ENCODE results near the gene RSAD2.
"Not testable (repeated sequence)": the region's sequence is repeated elsewhere in the genome, so short reads cannot be mapped to it uniquely, and the experiment has no call there.

Gene RSAD2

GRCh38 chr2:6877402-6878304 is at the start of gene RSAD2:
Gene RSAD2 (plus strand): TSS chr2:6877777. CDS start chr2:6877801, 24 bp downstream.
- no peak for DNase-seq

DNA sequence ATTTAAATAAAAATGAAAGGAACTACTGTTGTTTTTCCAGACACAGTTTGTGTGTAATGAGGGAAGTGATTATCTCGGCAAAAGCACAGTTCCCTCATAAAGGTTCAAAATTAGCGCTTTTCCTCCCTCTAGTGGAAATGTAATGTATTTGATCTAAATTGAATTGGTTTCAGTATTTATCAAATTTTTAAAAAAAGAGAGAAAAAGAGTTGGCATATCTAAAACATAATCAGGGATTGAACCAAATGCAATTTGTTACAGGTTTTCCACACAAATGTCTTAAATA is 49.3 kb upstream of the RSAD2 start:
- DNase-seq: no peak

DNA sequence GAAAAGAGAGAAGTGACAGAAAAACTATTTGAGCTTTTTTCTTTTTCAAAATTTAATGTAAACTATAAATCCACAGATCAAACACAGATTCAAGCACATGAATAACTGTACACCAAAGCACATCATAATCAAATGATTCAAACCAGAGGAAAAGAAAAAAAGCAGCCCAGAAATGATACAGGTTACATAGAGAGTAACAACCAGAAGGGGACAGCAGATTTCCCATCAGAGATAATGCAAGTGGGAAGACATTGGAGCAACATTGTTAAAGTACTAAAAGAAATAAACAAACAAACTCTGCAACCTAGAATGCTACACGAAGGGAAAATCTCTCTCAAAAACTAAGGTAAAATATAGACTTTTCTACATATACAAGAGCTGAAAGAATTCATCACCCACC is 46.3 kb upstream of the RSAD2 start:
- no peak for DNase-seq

DNA sequence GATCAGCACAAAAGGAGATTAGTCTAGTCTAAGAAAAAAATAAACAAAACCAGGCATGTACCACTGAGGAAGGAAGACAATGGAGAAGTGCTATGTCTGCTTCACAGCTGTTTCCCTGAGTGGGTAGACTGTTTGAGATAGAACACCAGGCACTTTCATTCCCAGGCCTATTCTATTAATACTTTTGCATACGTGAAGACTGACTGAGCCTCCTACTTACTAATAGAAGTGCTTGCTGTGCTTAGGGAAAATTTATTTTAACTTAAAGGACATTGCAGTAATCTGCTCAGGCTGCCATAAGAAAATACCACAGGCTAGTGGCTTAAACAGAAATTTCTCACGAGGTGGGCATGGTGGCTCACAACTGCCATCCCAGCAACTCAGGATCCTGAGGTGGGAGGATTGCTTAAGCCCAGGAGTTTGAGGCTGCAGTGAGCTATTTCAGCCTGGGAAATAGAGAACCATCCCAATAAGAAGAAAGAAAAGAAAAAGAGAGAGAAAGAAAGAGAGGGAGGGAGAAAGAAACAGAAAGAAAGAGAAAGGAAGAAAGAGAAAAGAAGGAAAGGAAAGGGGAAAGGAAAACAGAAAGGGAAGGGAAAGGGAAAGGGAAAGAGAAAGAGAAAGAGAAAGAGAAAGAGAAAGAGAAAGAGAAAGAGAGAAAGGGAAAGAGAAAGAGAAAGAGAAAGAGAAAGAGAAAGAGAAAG is 44.8 kb upstream of the RSAD2 start:
- no peak for DNase-seq

GRCh38 chr2:6833300-6833604 is 44.3 kb upstream of the RSAD2 start:
- DNase-seq: no peak

DNA sequence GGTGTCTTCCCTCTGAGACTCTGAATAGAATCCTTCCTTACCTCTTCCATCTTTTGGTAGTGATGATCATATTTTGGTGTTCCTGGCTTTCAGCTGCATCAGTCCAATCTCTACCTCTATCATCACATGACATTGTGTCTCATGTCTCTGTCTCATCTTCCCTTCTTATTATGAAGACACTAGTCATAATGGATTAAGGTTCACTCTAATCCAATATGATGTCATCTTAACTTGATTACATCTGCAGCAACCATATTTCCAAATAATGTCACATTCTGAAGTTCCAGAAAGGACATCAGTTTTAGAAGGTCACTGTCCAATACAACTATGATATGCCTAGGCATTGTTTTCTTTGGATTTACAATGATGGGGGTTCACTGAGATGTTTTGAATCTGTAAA is 43.4 kb upstream of the RSAD2 start:
- DNase-seq: no peak

- DNase-seq: no peak
Measured at GRCh38 chr2:6835467-6835866, 42.1 kb upstream of the RSAD2 start.

- no peak for DNase-seq
Measured at GRCh38 chr2:6838673-6839319, 38.8 kb upstream of the RSAD2 start.

DNA sequence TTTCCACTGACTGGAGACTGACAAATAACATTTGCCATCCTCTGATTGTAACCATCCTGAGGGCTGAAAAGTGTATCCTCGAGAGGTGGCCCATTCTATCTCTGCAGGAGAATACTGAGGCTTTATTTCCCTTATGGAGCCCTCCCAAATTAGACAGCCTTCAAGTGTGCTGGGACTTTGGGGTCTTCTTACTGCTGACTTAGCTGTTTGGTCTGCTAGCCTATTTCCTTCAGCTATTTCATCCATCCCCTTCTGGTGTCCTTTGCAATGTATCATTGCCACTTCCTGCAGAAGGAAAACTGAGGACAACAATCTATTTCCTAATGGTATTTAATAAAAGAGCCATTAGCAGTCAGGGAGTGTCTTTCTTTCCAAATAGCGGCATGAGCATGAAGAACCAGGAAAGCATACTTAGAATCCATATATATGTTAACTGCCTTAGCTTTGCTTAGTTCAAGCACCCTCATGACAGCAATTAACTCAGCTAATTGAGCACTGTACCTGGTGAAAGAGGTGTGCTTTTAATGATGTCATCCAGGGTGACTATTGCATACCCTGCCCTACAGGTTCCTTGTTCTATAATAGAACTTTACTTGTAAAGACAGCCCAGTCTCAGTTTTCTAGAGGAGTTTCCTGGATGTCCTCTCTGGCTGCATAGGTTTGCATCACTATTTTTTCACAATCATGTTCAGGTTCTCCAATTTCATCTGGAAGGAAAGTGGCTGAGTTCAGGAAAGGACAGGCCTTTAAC is 35.9 kb upstream of the RSAD2 start:
- DNase-seq: no peak

- no peak for DNase-seq
Measured at GRCh38 chr2:6845312-6845711, 32.3 kb upstream of the RSAD2 start.

- no peak for DNase-seq
Measured at GRCh38 chr2:6845903-6846302, 31.7 kb upstream of the RSAD2 start.

DNA sequence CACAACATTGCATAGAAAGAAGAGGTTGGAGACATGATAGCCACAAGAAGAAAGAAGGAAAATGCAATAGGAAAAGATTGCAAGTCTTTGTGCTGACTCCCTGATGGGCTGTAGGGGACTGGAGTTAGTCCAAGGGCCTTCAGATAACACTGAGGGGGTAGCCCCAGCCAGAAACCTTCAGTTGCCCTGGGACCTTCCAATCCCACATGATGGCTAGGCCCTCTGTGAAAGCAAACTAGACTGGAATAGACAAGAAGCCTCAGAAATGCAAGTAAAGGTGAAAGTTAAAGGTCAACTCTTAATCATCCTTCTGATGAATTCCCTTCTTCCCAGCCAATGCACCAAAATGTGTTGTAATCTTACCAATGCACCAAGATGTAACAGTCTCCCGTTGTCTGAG is 31.0 kb upstream of the RSAD2 start:
- DNase-seq: no peak

- no peak for DNase-seq
Measured at GRCh38 chr2:6846967-6847681, 30.5 kb upstream of the RSAD2 start.

DNA sequence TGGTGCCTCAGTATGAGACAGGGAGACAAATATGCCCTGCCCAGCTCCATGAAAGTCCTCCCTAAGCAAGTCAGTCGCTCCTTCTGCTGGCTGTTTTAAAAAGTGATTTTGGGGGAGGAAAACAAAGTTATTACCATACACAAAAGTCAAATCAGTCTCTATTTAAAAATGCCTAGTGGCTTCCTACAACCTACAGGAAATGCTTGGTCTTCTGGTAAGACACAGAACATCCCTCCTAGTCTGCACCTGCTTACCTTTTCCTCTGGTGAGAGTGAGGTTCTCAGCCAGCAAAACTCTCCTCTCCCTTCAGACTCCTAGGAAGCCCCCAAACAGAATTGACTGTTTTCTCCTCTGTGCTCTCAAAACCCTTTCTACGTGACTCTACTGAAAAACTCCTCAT is 25.4 kb upstream of the RSAD2 start:
- DNase-seq: no peak

GRCh38 chr2:6854416-6854815 is 23.2 kb upstream of the RSAD2 start:
- no peak for DNase-seq

DNA sequence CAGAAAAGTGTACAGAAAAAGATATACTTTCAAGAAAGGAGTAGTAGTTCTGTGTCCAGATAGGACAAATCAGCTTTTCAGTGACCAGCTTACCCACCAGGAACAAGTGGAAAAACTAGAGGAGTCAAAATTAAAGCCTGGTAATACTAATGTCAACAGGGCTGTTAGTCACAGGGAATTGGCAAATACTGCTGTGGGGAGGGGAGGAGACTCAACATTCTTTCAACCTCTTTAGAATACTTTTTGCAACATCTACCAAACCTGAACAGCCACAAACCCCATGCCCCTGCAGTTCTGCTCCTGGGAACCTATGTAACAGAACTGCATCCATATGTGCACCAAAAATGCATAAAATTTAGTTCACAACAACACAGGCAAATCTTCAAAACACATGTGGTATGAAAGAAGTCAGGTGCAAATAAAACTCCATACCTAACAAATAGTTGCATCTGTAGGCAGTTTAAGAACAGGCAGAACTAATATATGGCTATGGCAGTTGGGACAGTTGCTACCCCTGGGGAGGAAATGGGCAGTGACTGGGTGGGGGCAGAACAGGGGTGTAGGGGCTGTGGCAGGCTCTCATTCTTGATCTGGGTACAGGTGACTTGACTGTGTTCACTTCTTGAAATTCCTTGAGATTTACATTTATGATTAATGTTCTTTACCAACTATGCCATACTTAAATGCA is 21.6 kb upstream of the RSAD2 start:
- no peak for DNase-seq

GRCh38 chr2:6856548-6856920 is 21.0 kb upstream of the RSAD2 start:
- DNase-seq: no peak

- not testable (repeated sequence) for DNase-seq
Measured at GRCh38 chr2:6858466-6859027, 19.0 kb upstream of the RSAD2 start.

- DNase-seq: no peak
Measured at GRCh38 chr2:6860296-6860695, 17.3 kb upstream of the RSAD2 start.

- DNase-seq: no peak
Measured at GRCh38 chr2:6863792-6864191, 13.8 kb upstream of the RSAD2 start.

DNA sequence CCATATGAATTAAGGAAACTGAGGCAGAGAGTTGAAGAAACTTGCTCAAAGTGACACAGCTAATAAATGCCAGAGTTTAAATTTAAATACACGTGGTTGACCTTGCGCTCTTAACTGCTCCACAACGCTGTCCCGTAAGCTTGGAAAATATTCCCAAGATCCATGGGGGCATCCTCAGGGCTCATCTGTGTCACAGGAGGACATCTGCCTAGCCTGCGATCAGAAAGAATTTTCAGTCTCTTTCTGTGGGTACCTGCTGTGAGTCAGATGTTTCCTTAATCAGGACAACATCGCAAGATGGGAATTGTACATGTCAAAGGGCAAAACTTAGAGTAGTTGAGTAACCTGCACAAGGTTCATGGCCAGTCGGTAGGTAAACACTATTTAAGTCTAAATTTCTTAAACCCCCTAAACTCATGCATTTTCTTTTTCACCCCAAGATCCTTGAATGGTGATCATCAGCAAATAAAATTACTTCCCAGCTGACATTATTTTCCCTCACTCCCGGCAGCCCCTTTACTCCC is 13.3 kb upstream of the RSAD2 start:
- DNase-seq: no peak

DNA sequence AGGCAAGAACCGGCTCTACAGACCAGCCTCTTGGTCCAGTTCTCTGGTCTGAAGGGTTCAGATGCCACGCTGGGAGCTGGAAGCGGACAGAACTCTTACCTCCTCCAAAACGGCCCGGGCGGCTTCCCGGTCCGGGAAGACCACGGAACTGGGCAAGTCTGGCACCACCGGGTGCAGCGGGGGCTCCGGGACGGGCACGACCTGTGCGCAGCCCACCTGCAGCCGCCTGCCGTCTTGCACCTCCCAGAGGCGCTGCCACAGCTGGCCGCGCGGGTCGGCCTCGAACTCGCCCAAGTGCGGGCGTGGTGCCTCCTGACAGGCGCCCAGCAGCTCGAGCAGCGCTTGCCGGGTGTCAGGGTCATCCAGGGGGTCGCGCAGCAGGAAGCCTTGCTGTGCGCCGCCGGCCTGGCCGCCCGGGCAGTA is 12.6 kb upstream of the RSAD2 start:
- no peak for DNase-seq

Measured in activated CD8-positive, alpha-beta memory T cell treated with anti-CD3 and anti-CD28 coated beads, Interleukin-2, amount 50 U/mL, for 4 hours (primary cell).